HepG2 (cell line): ENCODE measurements around the gene DEFB108B. TPM values are rescaled to one million over a fixed set of nuclear protein-coding genes. Genes with fewer than 3 reads are reported as not detected.

Experiments used
- DMAP1 ChIP-seq: IDR thresholded peaks from 2 replicates; pipeline ENCODE4 v1.6.1; 2016
- HOXD1 ChIP-seq: sonication (generic); formaldehyde crosslinking; IDR thresholded peaks from 2 replicates; pipeline ENCODE4 v1.5.0; 2020; ENCODE audit warnings: missing genetic modification reagents
- MEIS1 ChIP-seq: sonication (generic); formaldehyde crosslinking; IDR thresholded peaks from 2 replicates; pipeline ENCODE4 v1.9.0; 2021; ENCODE audit warnings: mild to moderate bottlenecking, missing genetic modification reagents, moderate library complexity, borderline replicate concordance
- MXD3 ChIP-seq: IDR thresholded peaks from 2 replicates; pipeline ENCODE4 v1.6.1; 2016; ENCODE audit warnings: mild to moderate bottlenecking, missing biosample characterization, missing genetic modification reagents
- REPIN1 ChIP-seq: sonication (generic); formaldehyde crosslinking; IDR thresholded peaks from 2 replicates; pipeline ENCODE4 v1.8.0; 2022; ENCODE audit warnings: missing genetic modification reagents, low read depth, mild to moderate bottlenecking, borderline replicate concordance
- SALL2 ChIP-seq: sonication (generic); formaldehyde crosslinking; IDR thresholded peaks from 2 replicates; pipeline ENCODE4 v1.8.1; 2023; ENCODE audit warnings: mild to moderate bottlenecking, missing genetic modification reagents, inconsistent platforms
- ZNF20 ChIP-seq: sonication (generic); formaldehyde crosslinking; IDR thresholded peaks from 2 replicates; pipeline ENCODE4 v1.4.0; 2020; ENCODE audit warnings: mild to moderate bottlenecking, moderate library complexity, missing genetic modification reagents
- ZNF264 ChIP-seq: sonication (generic); formaldehyde crosslinking; IDR thresholded peaks from 2 replicates; pipeline ENCODE4 v1.4.0; 2020; ENCODE audit warnings: missing genetic modification reagents
- ZNF770 ChIP-seq: sonication (generic); formaldehyde crosslinking; IDR thresholded peaks from 2 replicates; pipeline ENCODE4 v1.5.0; 2020; ENCODE audit warnings: mild to moderate bottlenecking, missing genetic modification reagents
- polyA plus RNA-seq, 8 experiments: library from polyadenylated mRNA; depleted of rRNA in 3 of 8; stranded (reverse) in 7 of 8; unstranded in 1 of 8; fragments of >200 nt; fragmentation: Illumina TruSeq in 4 of 8; extraction: Trizol in 4 of 8; gene quantifications; 2 replicates each; pipeline versions ENCODE4 v1.2.1 to v1.2.3, GENCODE V29; 2011 to 2016; ENCODE audit warnings: low read depth in 4 of 8, missing spikeins in 1 of 8, mixed read lengths in 1 of 8; ENCODE audit not compliant: insufficient read depth in 1 of 8
- total RNA-seq, 5 experiments: library from RNA; depleted of rRNA; stranded (reverse); fragments of >200 nt; fragmentation: Illumina TruSeq; extraction: Trizol; gene quantifications; 2 replicates each; pipeline ENCODE4 v1.2.3, GENCODE V29; 2016; ENCODE audit warnings: low read depth in 1 of 5
- TF ChIP-seq, protein P1 (sequence below): sonication (generic); formaldehyde crosslinking; IDR thresholded peaks from 2 replicates; pipeline ENCODE4 v1.5.1; 2020; ENCODE audit warnings: mild to moderate bottlenecking, missing genetic modification reagents
- TF ChIP-seq, protein P2 (sequence below): IDR thresholded peaks from 2 replicates; pipeline ENCODE4 v1.6.1; 2012; ENCODE audit warnings: low read depth, low read length, improper control_type of control experiment

DEFB108B gene
- total and polyA plus RNA-seq, 2 of the 13 experiments (the other 11 are each of a cell fraction or from before 2014, with no cell fraction given): not detected

- no peak for TF ChIP-seq MXD3 (CRISPR knock-in tag)
- TF ChIP-seq, protein P1, sequence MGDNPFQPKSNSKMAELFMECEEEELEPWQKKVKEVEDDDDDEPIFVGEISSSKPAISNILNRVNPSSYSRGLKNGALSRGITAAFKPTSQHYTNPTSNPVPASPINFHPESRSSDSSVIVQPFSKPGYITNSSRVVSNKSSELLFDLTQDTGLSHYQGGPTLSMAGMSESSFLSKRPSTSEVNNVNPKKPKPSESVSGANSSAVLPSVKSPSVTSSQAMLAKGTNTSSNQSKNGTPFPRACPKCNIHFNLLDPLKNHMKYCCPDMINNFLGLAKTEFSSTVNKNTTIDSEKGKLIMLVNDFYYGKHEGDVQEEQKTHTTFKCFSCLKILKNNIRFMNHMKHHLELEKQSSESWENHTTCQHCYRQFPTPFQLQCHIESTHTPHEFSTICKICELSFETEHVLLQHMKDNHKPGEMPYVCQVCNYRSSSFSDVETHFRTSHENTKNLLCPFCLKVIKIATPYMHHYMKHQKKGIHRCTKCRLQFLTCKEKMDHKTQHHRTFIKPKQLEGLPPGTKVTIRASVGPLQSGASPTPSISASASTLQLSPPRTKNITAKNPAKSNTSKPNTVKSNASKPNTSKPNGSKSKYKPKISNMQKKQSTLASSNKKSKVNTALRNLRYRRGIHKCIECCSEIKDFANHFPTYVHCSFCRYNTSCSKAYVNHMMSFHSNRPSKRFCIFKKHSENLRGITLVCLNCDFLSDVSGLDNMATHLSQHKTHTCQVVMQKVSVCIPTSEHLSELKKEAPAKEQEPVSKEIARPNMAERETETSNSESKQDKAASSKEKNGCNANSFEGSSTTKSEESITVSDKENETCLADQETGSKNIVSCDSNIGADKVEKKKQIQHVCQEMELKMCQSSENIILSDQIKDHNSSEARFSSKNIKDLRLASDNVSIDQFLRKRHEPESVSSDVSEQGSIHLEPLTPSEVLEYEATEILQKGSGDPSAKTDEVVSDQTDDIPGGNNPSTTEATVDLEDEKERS: no peak
- no peak for TF ChIP-seq SALL2
- no peak for TF ChIP-seq ZNF770 (CRISPR knock-in tag)
- no peak for TF ChIP-seq MEIS1
- no peak for TF ChIP-seq REPIN1
- no peak for TF ChIP-seq ZNF20 (CRISPR knock-in tag)
- no peak for TF ChIP-seq ZNF264 (CRISPR knock-in tag)
- peak; percentile 45; the same call in 1 of the 2 replicates for TF ChIP-seq DMAP1 (CRISPR knock-in tag)
- TF ChIP-seq, protein P2, sequence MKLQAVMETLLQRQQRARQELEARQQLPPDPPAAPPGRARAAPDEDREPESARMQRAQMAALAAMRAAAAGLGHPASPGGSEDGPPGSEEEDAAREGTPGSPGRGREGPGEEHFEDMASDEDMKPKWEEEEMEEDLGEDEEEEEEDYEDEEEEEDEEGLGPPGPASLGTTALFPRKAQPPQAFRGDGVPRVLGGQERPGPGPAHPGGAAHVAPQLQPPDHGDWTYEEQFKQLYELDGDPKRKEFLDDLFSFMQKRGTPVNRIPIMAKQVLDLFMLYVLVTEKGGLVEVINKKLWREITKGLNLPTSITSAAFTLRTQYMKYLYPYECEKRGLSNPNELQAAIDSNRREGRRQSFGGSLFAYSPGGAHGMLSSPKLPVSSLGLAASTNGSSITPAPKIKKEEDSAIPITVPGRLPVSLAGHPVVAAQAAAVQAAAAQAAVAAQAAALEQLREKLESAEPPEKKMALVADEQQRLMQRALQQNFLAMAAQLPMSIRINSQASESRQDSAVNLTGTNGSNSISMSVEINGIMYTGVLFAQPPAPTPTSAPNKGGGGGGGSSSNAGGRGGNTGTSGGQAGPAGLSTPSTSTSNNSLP: no peak
- TF ChIP-seq HOXD1 (CRISPR knock-in tag): no peak
Observed at GRCh38 chr11:71787098-71787823, 45.7 kb upstream of the DEFB108B start (continued).
